Heart right ventricle (tissue), 16 donors: ENCODE data around the gene ALLC. TPM values are rescaled to one million over a fixed set of nuclear protein-coding genes. Genes with fewer than 3 reads are reported as not detected.
A peak's percentile ranks its signal among the peaks of the same experiment; 100 is the strongest.

ENCODE experiments used
- ATAC-seq, 8 donors: fragments of 200-7000 bp; cut with Tn5 transposase; one replicate each; pipeline ENCODE4 v1.9.1; 2020; ENCODE audit warnings: mild to moderate bottlenecking in 8 of 8, moderate library complexity in 8 of 8, moderate number of reproducible peaks in 1 of 8
- DNase-seq, 2 donors: peaks; one replicate each; pipeline ENCODE4 v3.0.0-alpha.2; 2020
- H3K27ac ChIP-seq, 10 donors: fragments of 200-600 bp; sonication (generic) in 2 of 10; one replicate each; pipeline versions ENCODE4 v1.5.0 to v1.8.0; 2020 to 2022; ENCODE audit warnings: mild to moderate bottlenecking in 3 of 10
- H3K27me3 ChIP-seq, 7 donors: fragments of 200-600 bp; one replicate each; pipeline ENCODE4 v1.8.0; 2021 to 2022; ENCODE audit warnings: mild to moderate bottlenecking in 2 of 7
- H3K36me3 ChIP-seq, 9 donors: fragments of 200-600 bp; sonication (generic) in 1 of 9; one replicate each; pipeline versions ENCODE4 v1.5.0 to v1.8.0; 2020 to 2022; ENCODE audit warnings: mild to moderate bottlenecking in 2 of 9
- H3K4me1 ChIP-seq, 9 donors: fragments of 200-600 bp; sonication (generic) in 1 of 9; one replicate each; pipeline versions ENCODE4 v1.5.0 to v1.8.0; 2020 to 2022; ENCODE audit warnings: mild to moderate bottlenecking in 4 of 9
- H3K4me3 ChIP-seq, 10 donors: fragments of 200-600 bp; sonication (generic) in 2 of 10; one replicate each; pipeline versions ENCODE4 v1.5.0 to v1.8.0; 2020 to 2022; ENCODE audit warnings: mild to moderate bottlenecking in 7 of 10, moderate library complexity in 2 of 10
- H3K9me3 ChIP-seq, 11 donors: fragments of 200-600 bp in 10 of 11; sonication (generic) in 2 of 11; one replicate each; pipeline versions ENCODE4 v1.5.0 to v1.8.0; 2013 to 2022; ENCODE audit warnings: mild to moderate bottlenecking in 2 of 11, control low read depth in 1 of 11, moderate library complexity in 1 of 11
- CTCF ChIP-seq, 9 donors: fragments of 200-600 bp; sonication (generic) in 2 of 9; IDR thresholded peaks; one replicate each; pipeline versions ENCODE4 v1.5.0 to v1.8.0; 2021 to 2022; ENCODE audit warnings: antibody characterized with exemption in 9 of 9, mild to moderate bottlenecking in 5 of 9, moderate library complexity in 1 of 9
- WGBS, 2 donors: extraction: QIAGEN DNeasy Blood & Tissue Kit; methylation state at CpG; one replicate each; pipeline ENCODE4 v1.1.7; 2013; ENCODE audit warnings: inconsistent platforms in 1 of 2; 5-methylcytosine and 5-hydroxymethylcytosine counted together
- intact Hi-C, 10 donors: fragments of 100-400 bp; cut with DNase I; formaldehyde crosslinking; loops; one replicate each; pipeline versions ENCODE4 v1.11.1 to v1.14.2; 2022
- polyA plus RNA-seq, 2 donors: library from polyadenylated mRNA; stranded (reverse); fragments of 200-250 nt; gene quantifications; one replicate each; pipeline ENCODE4 v1.2.3, GENCODE V29; 2013
- total RNA-seq, 10 donors: library from RNA; stranded (reverse); fragmentation: NEBNext Ultra II Directional in 3 of 10; extraction: Animal tissue kit (Norgen Biotek cat#: 25700) in 3 of 10; gene quantifications; one replicate each; pipeline versions ENCODE4 v1.2.1 to v1.2.4, GENCODE V29; 2021 to 2023
- donor health status: Arrhythmogenic right ventricular cardiomyopathy.
- donor health status: ischemic (EF 13 %, LVEDD 7.1; RV severe dilation, severe dysfunction).
- donor health status: healthy with polysubstance abuse.
- donor health status: DM: no; HTN: yes; CAD: no.
- donor health status: DM: no; HTN: no; CAD: no.
- donor health status: ischemic (EF 25% LVEDD 6.9; RV normal size, moderate dysfunction).
- donor health status: ischemic (EF 25% LVEDD 5.7; RV mildly dilated, moderate dysfunction).
- donor health status: healthy.
- donor health status: DM: yes; HTN: yes; CAD: no.
- donor health status: Ischemic cardiomyopathy.
- donor health status: ischemic (EF 35%, LVEDD 5.7; RV mildly dilated, moderate dysfunction).
- donor health status: nonischemic (EF 11% LVEDD 7.7; RV severe dilation, severe dysfunction).
- donor health status: DM: yes; HTN: yes; CAD: no.
- donor health status: PGD.
- donor health status: ischemic (EF 29% LVEDD 5.4; RV normal size, mild dysfunction).
- donor health status: nonischemic (EF 23%, LVEDD 6.1; RV moderate dilation, normal function).

ALLC gene
- total and polyA plus RNA-seq, 12 donors, result 0.59 TPM; not detected in 11

DNA sequence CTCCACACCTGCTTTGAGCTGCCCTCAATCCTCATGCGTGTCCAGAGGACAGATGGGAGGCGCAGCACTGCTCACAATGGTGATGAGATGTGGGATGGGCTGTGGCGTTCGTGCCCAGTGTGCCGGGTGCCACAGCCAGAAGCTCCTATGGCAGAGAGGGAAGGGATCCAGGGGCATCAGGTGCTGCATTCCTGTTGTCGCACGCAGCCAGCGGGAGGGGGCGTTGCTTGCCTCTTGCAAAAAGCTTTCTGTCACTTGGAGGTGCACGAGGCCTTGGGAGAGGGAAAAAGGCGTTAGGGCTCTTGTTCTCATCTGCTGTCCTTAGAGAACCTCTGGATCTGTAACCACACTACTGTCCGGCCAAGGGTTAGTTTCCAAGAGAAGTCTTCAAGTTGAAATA lies 29.2 kb upstream of the ALLC start:
- intact Hi-C loops, result loop anchor here in 3 of 10 donors (5.0 kb wide), 2 partner anchors 36 to 41 kb away; no protein-coding TSS in a partner anchor
- Histone ChIP-seq H3K27ac (peak overlapping the region in 1 of 10 donors; percentile 8), H3K4me3 (no peak overlapping the region), H3K9me3 (peaks cover 0 to 4% (median 2%) of the 10 kb centered on the region in 11 donors), H3K27me3 (no peaks in the 10 kb centered on the region), H3K36me3 (no peaks in the 10 kb centered on the region), H3K4me1 (peaks cover 2 to 27% (median 12%) of the 10 kb centered on the region in 9 donors)
- peak in 1 of 9 donors; percentile 11 for TF ChIP-seq CTCF (IDR thresholded peaks at IDR 0.05)
- peak in 1 of 2 donors; percentile 4 for DNase-seq
- no peak for ATAC-seq
- 34 to 45% methylated on average over 12 of the region's 12 CpGs for WGBS, 2 donors

DNA sequence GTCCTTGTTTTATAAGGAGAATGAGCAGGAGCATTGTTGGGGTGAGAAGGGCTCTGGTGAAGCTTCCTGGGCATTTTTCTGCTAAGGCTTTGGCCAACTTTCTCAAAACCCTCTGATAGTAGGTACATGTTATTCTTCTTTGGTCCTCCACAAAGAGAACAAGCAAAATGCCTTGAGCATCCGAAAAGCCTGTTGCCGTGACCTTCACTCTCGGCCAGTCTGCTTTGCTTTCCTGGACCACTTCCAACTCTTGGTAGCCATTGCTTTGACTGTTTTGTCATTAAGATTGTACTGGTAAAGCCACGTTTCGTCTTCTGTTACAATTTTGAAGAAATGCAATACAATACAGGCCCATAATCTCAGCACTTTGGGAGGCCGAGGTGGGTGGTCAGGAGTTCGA lies 27.4 kb upstream of the ALLC start:
- Histone ChIP-seq H3K27me3 (no peaks in the 10 kb centered on the region), H3K4me1 (peaks cover 2 to 26% (median 12%) of the 10 kb centered on the region in 9 donors), H3K4me3 (no peak overlapping the region), H3K9me3 (no peaks in the 10 kb centered on the region), H3K36me3 (no peaks in the 10 kb centered on the region), H3K27ac (no peak overlapping the region)
- intact Hi-C loops, result no loop called here
- ATAC-seq (no peak), DNase-seq (peak in 1 of 2 donors; percentile 1)
- WGBS, 2 donors, result 64 to 74% methylated on average over 7 of the region's 7 CpGs
- no peak for TF ChIP-seq CTCF (IDR thresholded peaks at IDR 0.05)

DNA sequence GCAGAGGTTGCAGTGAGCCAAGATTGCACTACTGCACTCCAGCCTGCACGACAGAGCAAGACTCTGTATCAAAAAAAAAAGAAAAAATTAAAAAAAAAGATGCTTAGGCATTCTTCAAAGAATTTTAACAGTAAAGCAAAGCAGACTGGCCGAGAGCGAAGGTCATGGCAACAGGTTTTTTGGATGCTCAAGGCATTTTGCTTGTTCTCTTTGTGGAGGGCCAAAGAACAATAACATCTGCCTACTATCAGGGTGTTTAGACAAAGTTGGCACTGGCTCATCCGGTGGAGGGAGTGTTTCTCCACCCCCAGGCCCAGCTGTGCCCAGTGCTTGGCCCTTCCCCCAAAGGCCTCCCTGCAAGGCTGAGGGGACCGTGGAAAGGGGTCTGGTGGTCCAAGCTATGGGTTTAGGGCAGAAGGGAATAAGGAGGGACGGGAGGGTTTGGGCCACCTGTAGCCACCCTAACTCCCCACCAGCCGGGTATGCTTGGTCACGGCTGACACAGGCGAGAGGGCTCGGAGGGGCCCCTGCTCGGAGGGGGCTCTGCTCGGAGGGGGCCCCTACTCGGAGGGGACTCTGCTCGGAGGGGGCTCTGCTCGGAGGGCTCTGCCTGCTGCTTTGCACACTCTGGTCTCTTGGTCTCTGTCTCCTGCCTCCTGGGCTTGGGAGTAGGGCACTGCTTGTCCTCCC lies 26.7 kb upstream of the ALLC start:
- intact Hi-C loops, result no loop called here
- Histone ChIP-seq H3K4me3 (no peak overlapping the region), H3K4me1 (peaks cover 1 to 20% (median 6%) of the 10 kb centered on the region in 9 donors), H3K27me3 (no peaks in the 10 kb centered on the region), H3K9me3 (no peaks in the 10 kb centered on the region), H3K27ac (no peak overlapping the region), H3K36me3 (no peaks in the 10 kb centered on the region)
- 85 to 87% methylated on average over 14 to 15 of the region's 15 CpGs for WGBS, 2 donors
- ATAC-seq, result no peak
- TF ChIP-seq CTCF (IDR thresholded peaks at IDR 0.05), result no peak
- peak in 1 of 2 donors; percentile 2 for DNase-seq

GRCh38 chr2:3631851-3632659 lies 25.9 kb upstream of the ALLC start:
- no peaks in the 10 kb centered on the region for H3K27me3 ChIP-seq
- no peak for TF ChIP-seq CTCF (IDR thresholded peaks at IDR 0.05)
- H3K36me3 ChIP-seq, result no peaks in the 10 kb centered on the region
- ATAC-seq, result no peak
- 91 to 95% methylated on average over 26 of the region's 26 CpGs for WGBS, 2 donors
- H3K9me3 ChIP-seq, result no peaks in the 10 kb centered on the region
- intact Hi-C loops, result no loop called here
- no peak overlapping the region for H3K4me3 ChIP-seq
- H3K27ac ChIP-seq, result no peak overlapping the region
- peaks cover 0 to 13% (median 2%) of the 10 kb centered on the region in 9 donors for H3K4me1 ChIP-seq
- peak in 1 of 2 donors; percentile 2 for DNase-seq
